GM12874 (cell line): ENCODE data around the gene POLR3F.

Source experiments
- CTCF ChIP-seq: IDR thresholded peaks from 2 replicates; pipeline ENCODE4 v1.5.1; 2011; ENCODE audit warnings: low read depth, mild to moderate bottlenecking, control low read depth, low read length, moderate library complexity; ENCODE audit not compliant: insufficient read depth

The POLR3F gene

GRCh38 chr20:18507218-18508191, 40.3 kb downstream of the POLR3F start, which contains the start of gene SEC23B:
Gene SEC23B (plus strand): TSS chr20:18507940. CDS start chr20:18510836, 2,896 bp downstream.
- no peak for TF ChIP-seq CTCF

GRCh38 chr20:18511571-18511970, 44.4 kb downstream of the POLR3F start:
- TF ChIP-seq CTCF, result no peak

- no peak for TF ChIP-seq CTCF
These were observed 46.0 kb downstream of the POLR3F start for GRCh38 chr20:18513208-18513607.

- no peak for TF ChIP-seq CTCF
These were observed 46.9 kb downstream of the POLR3F start for GRCh38 chr20:18514127-18514526.

GRCh38 chr20:18515973-18516372, 48.8 kb downstream of the POLR3F start:
- TF ChIP-seq CTCF, result no peak

GRCh38 chr20:18523066-18523465, 55.9 kb downstream of the POLR3F start:
- no peak for TF ChIP-seq CTCF

GRCh38 chr20:18524646-18525045, 57.5 kb downstream of the POLR3F start:
- TF ChIP-seq CTCF, result no peak
